COLO668 (cell line): ENCODE data around the gene SNX18.

Experiments used
- DNase-seq: peaks from one replicate; lab custom pipeline; 2025; ENCODE audit not compliant: unreplicated experiment; lab: John Stamatoyannopoulos, UW

Gene SNX18

GRCh38 chr5:54577937-54578653 is 60.5 kb downstream of the SNX18 start:
- DNase-seq, result no peak

DNA sequence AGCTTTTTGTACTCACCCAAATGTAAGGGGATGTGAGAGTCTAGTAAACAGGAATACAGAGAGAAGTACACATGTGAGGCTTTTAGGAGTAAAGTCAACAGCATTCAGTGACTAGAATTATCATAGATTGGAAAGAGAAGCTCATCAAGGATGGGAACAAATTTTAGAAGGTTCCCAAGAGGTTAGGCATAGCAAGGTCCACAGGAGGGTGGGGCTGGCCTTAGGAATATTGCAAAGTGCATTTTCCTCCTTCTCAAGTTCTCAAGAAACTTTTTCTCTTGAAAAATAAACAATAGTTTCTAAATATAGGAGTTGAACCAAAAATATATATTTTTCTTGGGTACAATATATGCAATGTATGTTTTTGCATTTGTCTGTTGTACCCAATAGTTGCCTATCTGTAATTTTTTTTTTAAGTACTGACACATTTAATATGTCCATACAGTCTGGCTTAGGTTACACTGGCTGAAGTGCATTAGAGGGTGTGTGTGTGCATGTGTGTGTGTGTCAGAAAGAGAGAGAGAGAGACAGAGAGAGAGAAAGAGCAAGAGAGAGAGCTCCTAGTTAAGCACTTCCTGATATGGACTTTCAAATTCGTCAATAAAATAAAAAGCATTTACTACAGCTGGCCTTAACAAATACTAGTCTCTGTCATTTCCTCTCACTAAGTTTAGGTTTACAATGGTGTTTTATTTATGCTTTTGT is 62.2 kb downstream of the SNX18 start:
- no peak for DNase-seq

GRCh38 chr5:54580997-54581811 is 63.6 kb downstream of the SNX18 start:
- DNase-seq, result no peak

DNA sequence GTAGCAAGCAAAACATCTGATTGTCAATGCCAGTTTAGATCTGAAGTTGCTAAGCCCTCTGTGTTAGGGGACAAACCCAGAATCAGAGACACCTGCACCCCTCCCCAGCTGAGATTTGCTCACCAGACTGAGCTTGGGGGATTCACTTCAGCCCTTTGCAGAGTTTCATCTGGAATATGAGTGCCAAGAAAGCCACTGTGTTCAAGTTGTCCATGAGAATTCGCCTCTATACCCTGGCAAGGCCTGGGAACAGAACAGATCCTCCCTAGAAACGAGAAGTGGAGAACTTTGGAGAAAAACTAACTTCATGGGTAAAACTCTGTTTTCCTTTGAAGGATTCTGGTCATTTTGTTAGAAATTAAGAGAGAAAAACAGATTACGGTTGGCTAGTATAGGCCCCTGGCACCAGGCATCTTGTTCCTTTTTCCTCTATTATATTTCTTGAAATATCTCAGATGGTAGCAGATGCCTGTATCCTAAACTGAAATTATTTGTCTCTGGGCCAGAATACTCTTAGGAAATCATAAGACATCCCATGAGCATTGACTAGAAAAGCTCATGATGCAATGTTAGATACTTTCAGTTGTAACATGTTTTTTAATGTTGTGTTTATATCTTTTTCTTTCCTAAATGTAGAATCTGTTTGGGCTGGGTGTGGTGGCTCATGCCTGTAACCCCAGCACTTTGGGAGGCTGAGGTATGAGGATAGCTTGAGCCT is 64.4 kb downstream of the SNX18 start:
- DNase-seq, result no peak

DNA sequence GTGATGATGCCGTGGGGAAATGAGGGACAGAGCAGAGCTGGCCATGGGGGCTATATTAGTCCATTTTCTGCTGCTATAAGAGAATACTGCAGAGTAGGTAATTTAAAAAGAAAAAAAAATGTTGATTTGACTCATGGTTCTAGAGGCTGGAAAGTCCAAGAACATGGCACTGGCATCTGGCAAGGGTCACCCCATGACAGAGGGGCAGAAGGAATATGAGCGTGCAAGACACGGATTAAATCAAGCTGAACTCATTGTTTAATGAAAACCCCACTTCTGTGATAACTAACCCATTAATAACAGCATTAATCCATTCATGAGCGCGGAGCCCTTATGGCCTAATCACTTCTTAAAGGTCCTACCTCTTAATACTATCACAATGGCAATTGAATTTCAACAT is 68.8 kb downstream of the SNX18 start:
- no peak for DNase-seq

DNA sequence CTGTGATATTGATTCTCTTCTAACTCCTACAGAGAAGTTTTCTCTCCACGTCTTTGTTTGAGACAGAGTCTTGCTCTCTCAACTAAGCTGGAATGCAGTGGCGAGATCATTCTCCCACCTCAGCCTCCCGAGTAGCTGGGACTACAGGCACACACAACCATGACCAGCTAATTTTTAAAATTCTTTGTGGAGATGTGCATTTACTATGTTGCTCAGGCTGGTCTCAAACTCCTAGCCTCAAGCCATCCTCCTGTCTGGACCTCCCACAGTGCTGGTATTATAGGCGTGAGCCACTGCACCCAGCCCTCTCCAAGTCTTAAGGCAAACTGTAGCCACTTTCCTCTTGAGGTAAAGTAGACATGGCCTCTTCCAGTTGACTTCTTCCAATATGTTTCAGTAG is 72.2 kb downstream of the SNX18 start:
- DNase-seq, result no peak

DNA sequence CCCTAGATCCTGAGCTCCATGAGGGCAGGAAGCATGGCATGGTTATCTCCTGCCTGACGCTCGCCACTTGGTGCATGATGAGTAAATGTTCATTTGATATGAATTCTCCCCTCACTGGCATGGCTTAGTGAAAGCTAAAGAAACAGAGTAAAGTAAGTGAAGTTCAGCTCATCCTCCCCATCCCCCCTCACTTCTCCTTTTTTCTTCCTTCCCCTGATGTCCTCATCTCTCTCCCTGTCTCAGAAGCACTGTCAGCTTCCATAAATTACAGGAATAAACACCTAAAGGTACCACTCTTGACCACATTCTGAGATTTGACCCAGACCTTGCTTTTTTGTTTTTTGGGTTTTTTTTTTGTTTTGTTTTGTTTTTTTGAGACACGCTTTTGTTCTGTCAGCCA is 73.3 kb downstream of the SNX18 start:
- DNase-seq, result no peak

GRCh38 chr5:54593779-54594178 is 76.2 kb downstream of the SNX18 start:
- no peak for DNase-seq

GRCh38 chr5:54594181-54594580 is 76.6 kb downstream of the SNX18 start:
- no peak for DNase-seq

DNA sequence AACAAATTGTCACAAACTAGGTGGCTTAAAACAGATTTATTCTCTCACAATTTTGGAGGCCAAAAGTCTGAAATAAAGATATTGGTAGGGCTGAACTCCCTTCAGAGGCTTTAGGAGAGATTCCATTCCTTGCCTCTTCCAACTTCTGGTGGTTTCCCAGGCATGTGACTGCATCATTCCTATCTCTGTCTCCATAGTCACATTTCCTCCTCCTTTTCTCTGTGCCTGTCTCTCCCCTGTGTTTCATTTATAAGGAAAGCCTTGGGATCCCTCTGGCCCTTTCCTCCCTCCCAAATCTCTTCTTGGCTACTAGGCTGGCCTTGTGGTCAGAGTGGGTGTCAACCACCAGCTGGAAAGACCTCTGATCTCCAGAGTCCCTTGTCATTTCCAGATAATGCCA is 78.2 kb downstream of the SNX18 start:
- no peak for DNase-seq
